ENCODE measurements around the gene CDRT4.

CDRT4 gene

DNA sequence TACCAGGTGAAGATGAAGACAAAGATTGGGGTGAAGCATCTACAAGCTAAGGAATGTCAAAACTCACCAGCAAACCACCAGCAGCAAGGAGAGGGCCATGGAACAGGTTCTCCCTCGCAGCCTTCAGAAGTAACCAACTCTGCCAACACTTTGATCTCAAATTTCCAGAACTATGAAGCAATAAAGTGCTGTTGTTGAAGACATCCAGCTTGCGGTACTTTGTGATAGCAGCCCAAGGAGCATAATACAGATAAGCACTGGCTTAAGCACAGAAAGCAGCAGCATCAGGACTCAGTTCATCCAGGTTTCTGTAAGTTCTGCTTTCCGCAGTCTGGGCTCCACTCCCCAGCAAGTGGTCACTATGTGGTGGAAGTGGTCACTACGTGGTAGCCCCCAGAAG lies 16.0 kb upstream of the CDRT4 start:
- no peaks in the 10 kb centered on the region for H3K27me3 ChIP-seq
- no peak overlapping the region for H3K9ac ChIP-seq
- peaks cover 0 to 17% (median 11%) of the 10 kb centered on the region in 10 experiments; a peak in 13 of 20 replicates for H3K4me1 ChIP-seq
- H4K20me1 ChIP-seq: no peaks in the 10 kb centered on the region
- no peak overlapping the region for H3K4me2 ChIP-seq
- no peaks in the 10 kb centered on the region for H3K36me3 ChIP-seq
- no peak for TF ChIP-seq Cebpa-rat (IDR thresholded peaks at IDR 0.05)
- H3K27ac ChIP-seq: no peak overlapping the region
- H3K9me3 ChIP-seq (replicated peaks in 1 of 11): no peaks in the 10 kb centered on the region
- no peak overlapping the region for H3K4me3 ChIP-seq

DNA sequence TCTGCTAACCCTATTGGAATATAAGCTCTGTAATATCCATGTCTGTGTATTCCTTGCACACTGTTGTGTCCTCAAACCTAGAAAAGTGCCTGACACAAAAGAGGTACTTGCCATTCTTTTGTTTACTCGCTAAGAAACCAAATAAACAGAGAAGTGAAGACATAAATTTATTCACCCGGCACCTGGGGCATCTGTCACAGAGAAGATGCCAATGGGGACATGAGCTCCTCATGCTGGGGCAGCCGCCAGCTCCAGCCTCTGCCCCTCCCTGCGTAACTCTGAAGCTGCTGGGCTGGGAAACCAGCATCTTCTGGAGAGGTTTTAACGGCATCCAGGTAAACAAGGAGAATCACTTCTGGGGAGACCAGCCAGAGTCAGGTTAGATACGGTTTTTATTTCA lies 15.1 kb upstream of the CDRT4 start:
- no peaks in the 10 kb centered on the region for H4K20me1 ChIP-seq
- H3K4me3 ChIP-seq: no peak overlapping the region
- no peaks in the 10 kb centered on the region for H3K36me3 ChIP-seq
- H3K9ac ChIP-seq: no peak overlapping the region
- no peaks in the 10 kb centered on the region for H3K27me3 ChIP-seq
- H3K4me2 ChIP-seq: no peak overlapping the region
- no peak overlapping the region for H3K27ac ChIP-seq
- H3K9me3 ChIP-seq (replicated peaks in 1 of 11): no peaks in the 10 kb centered on the region
- no peak for TF ChIP-seq Cebpa-rat (IDR thresholded peaks at IDR 0.05)
- H3K4me1 ChIP-seq: peaks cover 0 to 17% (median 11%) of the 10 kb centered on the region in 10 experiments; a peak in 13 of 20 replicates

DNA sequence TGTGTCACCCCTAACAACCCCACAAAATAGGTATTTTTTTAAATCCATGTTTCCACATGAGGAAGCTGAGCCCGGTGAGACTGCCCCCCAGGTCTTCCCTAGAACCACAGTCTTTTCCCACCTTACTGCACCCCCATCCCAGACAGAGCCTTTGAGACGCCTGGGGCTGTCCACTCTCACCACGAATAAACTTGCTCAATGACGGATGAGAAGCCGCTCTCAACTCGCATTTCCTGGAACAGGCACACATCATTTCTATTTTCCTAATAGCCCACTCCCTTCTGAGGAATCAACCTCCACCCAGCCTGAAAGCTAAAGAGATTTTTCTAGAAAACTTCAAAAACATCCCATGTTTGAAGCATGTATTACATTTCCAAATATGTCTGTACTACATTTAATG lies 14.1 kb upstream of the CDRT4 start:
- Histone ChIP-seq H3K4me3 (no peak overlapping the region), H3K4me2 (no peak overlapping the region)
- no peak for TF ChIP-seq Cebpa-rat (IDR thresholded peaks at IDR 0.05)

DNA sequence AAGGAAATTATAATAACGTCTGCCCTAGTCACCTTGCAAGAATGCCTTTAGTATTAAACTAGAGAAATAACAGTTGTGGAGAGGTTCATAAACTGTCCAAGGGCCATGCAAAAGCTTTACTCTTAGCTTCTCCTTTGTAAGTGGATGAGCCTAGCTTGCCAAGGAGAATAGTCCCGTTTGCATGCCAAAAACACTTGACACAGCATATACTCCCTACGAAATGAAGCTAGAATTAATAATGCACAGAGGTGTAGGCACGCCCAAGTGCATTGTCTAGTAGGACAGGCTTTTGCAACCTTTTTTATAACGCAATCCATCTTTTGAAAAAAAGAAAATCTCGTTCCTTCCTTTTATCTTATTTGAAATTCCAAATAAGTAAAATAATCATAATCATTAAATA lies 12.8 kb upstream of the CDRT4 start:
- Histone ChIP-seq H4K20me1 (no peaks in the 10 kb centered on the region), H3K4me3 (no peak overlapping the region), H3K9me3 (replicated peaks in 1 of 11) (no peaks in the 10 kb centered on the region), H3K4me1 (peaks cover 0 to 17% (median 11%) of the 10 kb centered on the region in 10 experiments; a peak in 13 of 20 replicates), H3K4me2 (peak overlapping the region in 1 of 11 experiments; percentile 55; a peak in 2 of 22 replicates), H3K36me3 (no peaks in the 10 kb centered on the region), H3K27ac (no peak overlapping the region), H3K27me3 (no peaks in the 10 kb centered on the region), H3K9ac (no peak overlapping the region)
- no peak for TF ChIP-seq Cebpa-rat (IDR thresholded peaks at IDR 0.05)

More for the DNA sequence above, 14.1 kb upstream of the CDRT4 start:
- H3K9me3 ChIP-seq (replicated peaks in 1 of 11): no peaks in the 10 kb centered on the region
- no peaks in the 10 kb centered on the region for H3K36me3 ChIP-seq
- H3K27ac ChIP-seq: no peak overlapping the region
- H4K20me1 ChIP-seq: no peaks in the 10 kb centered on the region
- peaks cover 0 to 17% (median 11%) of the 10 kb centered on the region in 10 experiments; a peak in 13 of 20 replicates for H3K4me1 ChIP-seq
- H3K27me3 ChIP-seq: no peaks in the 10 kb centered on the region
- no peak overlapping the region for H3K9ac ChIP-seq

DNA sequence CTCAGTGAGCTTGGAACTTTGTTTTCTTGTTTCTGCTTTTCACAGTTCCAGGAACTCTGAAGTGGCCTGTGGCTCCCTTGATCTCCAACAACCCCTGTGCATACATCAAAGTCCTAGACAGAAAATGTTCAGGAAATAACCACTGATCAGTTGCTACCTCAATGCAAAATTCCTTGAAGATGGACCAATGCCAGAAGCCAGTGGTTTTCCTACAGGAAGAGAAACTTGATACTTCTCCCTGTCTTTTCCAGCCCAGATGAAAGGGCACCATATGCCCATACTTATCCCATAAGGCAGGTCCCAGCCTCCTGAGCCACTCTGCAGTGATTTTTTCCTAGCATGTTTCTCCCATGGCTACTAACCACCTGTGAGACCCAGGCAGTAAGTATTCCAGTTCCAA lies 12.3 kb upstream of the CDRT4 start:
- no peak for TF ChIP-seq Cebpa-rat (IDR thresholded peaks at IDR 0.05)
- no peaks in the 10 kb centered on the region for H3K36me3 ChIP-seq
- H3K9ac ChIP-seq: no peak overlapping the region
- no peaks in the 10 kb centered on the region for H3K9me3 ChIP-seq (replicated peaks in 1 of 11)
- no peaks in the 10 kb centered on the region for H3K27me3 ChIP-seq
- peaks cover 0 to 17% (median 11%) of the 10 kb centered on the region in 10 experiments; a peak in 13 of 20 replicates for H3K4me1 ChIP-seq
- no peak overlapping the region for H3K4me3 ChIP-seq
- no peaks in the 10 kb centered on the region for H4K20me1 ChIP-seq
- peak overlapping the region in 1 of 11 experiments; percentile 10; a peak in 1 of 22 replicates for H3K27ac ChIP-seq
- peak overlapping the region in 5 of 11 experiments; percentile 4 to 55 (median 16); a peak in 6 of 22 replicates for H3K4me2 ChIP-seq

DNA sequence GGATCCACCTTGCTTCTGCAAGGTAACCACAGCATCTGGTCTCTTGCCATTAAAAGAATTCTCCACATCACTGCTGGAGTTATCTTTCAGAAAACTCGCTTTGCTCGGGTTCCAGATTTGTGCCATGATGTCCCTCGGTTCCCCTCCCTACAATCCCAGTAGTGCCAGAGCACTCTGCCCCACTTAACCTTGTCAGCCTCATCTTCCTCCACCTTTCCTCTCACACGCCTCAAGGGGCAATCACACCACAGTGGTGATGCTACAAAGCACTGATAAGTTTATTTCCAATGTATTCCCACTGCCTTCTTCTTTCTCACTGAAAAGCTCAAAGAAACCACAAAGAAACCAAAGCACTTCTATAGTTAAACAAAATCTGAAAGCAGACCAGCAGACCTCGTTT lies 11.4 kb upstream of the CDRT4 start:
- no peak for TF ChIP-seq Cebpa-rat (IDR thresholded peaks at IDR 0.05)
- no peaks in the 10 kb centered on the region for H3K36me3 ChIP-seq
- H3K27me3 ChIP-seq: no peaks in the 10 kb centered on the region
- peak overlapping the region in 9 of 11 experiments; percentile 0 to 55 (median 16); a peak in 11 of 22 replicates for H3K4me2 ChIP-seq
- no peak overlapping the region for H3K9ac ChIP-seq
- H3K27ac ChIP-seq: no peak overlapping the region; a peak in 1 of 22 replicates
- peaks cover 0 to 17% (median 11%) of the 10 kb centered on the region in 10 experiments; a peak in 13 of 20 replicates for H3K4me1 ChIP-seq
- no peak overlapping the region for H3K4me3 ChIP-seq
- no peaks in the 10 kb centered on the region for H3K9me3 ChIP-seq (replicated peaks in 1 of 11)
- no peaks in the 10 kb centered on the region for H4K20me1 ChIP-seq

DNA sequence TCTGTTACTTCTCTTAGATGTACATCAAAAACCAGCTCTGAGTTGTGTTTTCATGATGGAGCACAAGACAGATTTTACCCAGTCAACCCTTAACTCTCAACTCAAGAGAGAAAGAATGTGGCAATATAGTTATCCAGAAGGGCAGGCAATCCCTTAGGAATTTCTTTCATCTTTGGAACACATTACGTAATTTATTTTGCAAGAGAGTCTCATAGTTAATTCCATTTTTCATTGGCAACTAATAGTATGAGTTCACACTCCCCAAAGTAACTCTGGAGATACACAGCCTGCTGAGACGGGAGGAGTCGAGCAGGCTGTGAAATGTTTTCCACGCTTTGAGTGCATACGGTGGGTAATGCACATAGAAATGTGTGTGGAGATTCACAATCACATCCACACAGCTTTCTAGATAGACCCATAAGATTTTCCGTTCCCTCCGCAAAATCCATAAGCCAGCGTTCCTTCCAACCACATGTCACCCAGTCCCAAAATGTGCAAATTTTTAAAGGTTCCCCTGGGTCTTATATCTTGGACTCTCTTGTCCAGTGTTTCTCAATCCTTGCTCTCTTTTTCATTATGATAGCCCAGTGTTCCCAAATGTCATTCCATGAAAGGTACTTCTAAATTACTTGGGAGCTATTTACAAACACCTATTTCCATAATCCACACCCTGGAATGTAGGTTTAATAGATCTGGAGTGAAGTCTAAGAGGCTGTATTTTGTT lies 8.4 kb upstream of the CDRT4 start:
- Histone ChIP-seq H3K27me3 (no peaks in the 10 kb centered on the region), H3K9ac (no peak overlapping the region), H3K27ac (no peak overlapping the region), H3K4me2 (no peak overlapping the region), H3K4me3 (no peak overlapping the region), H4K20me1 (no peaks in the 10 kb centered on the region), H3K4me1 (peaks cover 0 to 15% (median 11%) of the 10 kb centered on the region in 10 experiments; a peak in 13 of 20 replicates), H3K9me3 (replicated peaks in 1 of 11) (no peaks in the 10 kb centered on the region), H3K36me3 (no peaks in the 10 kb centered on the region)
- peak in 1 of 11 experiments; percentile 57; a peak in 2 of 22 replicates for TF ChIP-seq Cebpa-rat (IDR thresholded peaks at IDR 0.05)

DNA sequence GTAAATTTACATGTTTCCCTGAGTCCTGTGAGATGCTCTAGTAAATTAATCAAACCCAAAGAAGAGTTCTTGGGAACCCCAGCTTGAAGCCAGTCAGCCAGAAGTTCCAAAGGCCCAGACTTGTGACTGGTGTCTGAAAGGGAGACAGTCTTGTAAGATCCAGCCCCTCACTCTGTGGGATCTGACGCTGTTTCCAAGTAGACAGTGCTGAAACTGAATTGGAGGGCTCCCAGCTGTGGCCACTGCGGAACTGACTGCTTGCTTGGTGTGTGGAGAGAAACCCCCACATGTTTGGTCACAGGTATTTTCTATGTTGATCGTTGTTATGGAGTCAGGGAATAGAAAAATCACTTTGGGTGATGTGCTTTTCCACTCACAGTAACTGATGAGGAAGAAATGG lies 5.5 kb upstream of the CDRT4 start:
- Histone ChIP-seq H3K9me3 (replicated peaks in 1 of 11) (no peaks in the 10 kb centered on the region), H3K9ac (no peak overlapping the region), H3K4me3 (no peak overlapping the region), H4K20me1 (no peaks in the 10 kb centered on the region), H3K4me2 (no peak overlapping the region), H3K27me3 (no peaks in the 10 kb centered on the region), H3K36me3 (no peaks in the 10 kb centered on the region), H3K4me1 (no peaks in the 10 kb centered on the region), H3K27ac (no peak overlapping the region)
- no peak for TF ChIP-seq Cebpa-rat (IDR thresholded peaks at IDR 0.05)

DNA sequence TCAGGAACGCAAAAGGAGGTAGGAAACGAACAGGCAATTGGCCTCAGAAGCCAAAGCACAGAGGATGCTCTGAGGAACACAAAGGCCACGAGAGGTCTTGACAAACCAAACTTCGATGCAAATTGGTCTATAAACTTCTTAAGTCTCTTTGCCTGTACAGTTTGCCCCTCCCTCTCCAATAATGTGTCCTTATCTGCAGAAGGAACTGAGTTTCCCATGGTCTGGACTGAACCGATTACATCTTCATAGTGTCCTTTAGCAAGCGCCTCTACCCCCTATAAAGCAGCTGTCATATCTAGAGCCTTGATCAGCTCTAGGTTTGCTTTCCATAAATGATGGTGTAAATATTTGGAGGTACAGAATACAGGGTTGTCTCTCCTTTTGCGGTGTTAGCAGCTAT lies 3.1 kb upstream of the CDRT4 start:
- no peaks in the 10 kb centered on the region for H3K4me1 ChIP-seq
- H3K9ac ChIP-seq: no peak overlapping the region
- no peak for TF ChIP-seq Cebpa-rat (IDR thresholded peaks at IDR 0.05)
- H4K20me1 ChIP-seq: no peaks in the 10 kb centered on the region
- H3K4me3 ChIP-seq: no peak overlapping the region
- H3K27ac ChIP-seq: no peak overlapping the region
- no peaks in the 10 kb centered on the region for H3K27me3 ChIP-seq
- no peak overlapping the region for H3K4me2 ChIP-seq
- no peaks in the 10 kb centered on the region for H3K36me3 ChIP-seq
- H3K9me3 ChIP-seq (replicated peaks in 1 of 11): no peaks in the 10 kb centered on the region

DNA sequence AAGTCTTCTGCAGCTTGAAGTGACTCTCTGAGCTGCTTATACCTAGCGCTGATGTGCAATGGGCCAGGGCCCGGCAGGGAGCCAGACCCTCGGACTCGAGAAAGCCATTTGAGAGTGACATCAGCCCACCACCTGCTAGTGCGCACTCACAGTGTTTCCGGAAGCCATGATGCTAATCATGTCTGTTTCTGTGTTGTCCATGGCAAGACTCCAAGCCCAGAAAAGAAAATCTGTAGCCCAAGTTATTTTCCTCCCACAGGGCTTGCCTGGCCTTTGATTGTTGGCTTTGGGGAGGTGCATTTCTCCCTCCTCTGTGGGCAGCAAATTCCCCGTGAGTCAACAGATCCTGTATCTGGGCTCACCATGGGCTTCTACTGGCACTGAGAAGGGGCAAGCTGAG lies 1.8 kb upstream of the CDRT4 start:
- Histone ChIP-seq H3K9ac (no peak overlapping the region), H3K9me3 (replicated peaks in 1 of 11) (no peaks in the 10 kb centered on the region), H4K20me1 (no peaks in the 10 kb centered on the region), H3K4me3 (no peak overlapping the region), H3K4me2 (no peak overlapping the region), H3K27ac (no peak overlapping the region), H3K4me1 (no peaks in the 10 kb centered on the region), H3K27me3 (no peaks in the 10 kb centered on the region), H3K36me3 (no peaks in the 10 kb centered on the region)
- no peak for TF ChIP-seq Cebpa-rat (IDR thresholded peaks at IDR 0.05)

All from BLaER1 treated with 17β-estradiol and CSF1 and Interleukin-3, amounts not matched to agents 10 nM and 100 nM (cell line).